ENCODE data around the gene CD99.

Gene CD99

DNA sequence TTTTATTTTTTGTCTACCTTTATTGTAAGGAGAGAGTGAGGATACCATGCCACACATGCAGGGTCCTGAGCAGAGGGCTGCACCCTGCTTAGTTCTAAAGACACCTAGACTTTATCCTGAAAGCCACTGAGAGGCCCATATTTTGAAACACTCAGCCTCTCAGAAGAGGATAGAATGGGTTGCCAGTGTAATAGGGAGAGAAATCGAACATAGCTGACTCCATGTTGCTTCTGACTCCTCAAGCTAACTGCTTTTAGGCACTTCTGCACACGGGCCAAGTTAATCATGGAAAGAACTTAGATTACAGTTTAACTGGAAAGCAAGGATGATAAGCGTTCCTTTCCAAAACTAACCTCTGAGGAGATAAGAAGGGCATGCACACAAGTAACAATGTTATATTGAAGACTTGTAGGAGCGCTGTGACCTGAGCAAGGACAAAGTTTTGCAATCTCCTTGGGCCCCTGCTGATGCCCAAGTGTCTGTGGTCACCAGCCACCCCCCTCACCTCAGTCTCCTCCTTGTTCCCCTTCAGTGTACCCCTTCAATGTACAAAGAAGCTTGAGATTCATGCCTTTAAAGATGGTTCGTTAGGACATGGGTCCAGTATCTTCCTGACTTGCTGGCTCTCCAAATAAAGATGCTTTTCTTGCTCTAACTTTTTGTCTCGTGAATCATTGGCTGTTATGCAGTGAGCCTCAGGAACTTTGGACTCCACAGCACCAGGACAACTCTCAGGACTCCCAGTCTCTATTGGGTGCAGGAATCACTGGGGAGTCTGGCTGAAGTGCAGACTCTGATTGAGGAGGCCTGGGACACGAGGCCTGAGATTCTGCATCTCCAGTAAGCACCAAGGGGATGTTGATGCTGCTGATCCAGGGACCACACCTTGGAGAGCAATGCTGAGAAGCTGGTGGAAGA, 25.4 kb upstream of the CD99 start:
- Histone ChIP-seq H3K9me3 (ENCODE audit: insufficient read depth, low read depth, low read length) (no peaks in the 10 kb centered on the region), H3K9me2 (replicated peaks; ENCODE audit: low read depth, low read length) (no peaks in the 10 kb centered on the region), H3F3A (ENCODE audit: low read depth) (no peaks in the 10 kb centered on the region), H3K4me2 (ENCODE audit: low read depth, low read length, poor library complexity, severe bottlenecking) (no peak overlapping the region), H3K9ac (ENCODE audit: low read depth, low read length, poor library complexity, severe bottlenecking) (no peak overlapping the region), H3K79me2 (ENCODE audit: insufficient read depth, low read length) (no peaks in the 10 kb centered on the region), H3K4me1 (ENCODE audit: insufficient read depth, low read length, poor library complexity, severe bottlenecking) (no peaks in the 10 kb centered on the region), H2AFZ (ENCODE audit: low read length) (no peak overlapping the region), H3K36me3 (ENCODE audit: insufficient read depth, low read length) (no peaks in the 10 kb centered on the region), H3K4me3 (ENCODE audit: low read length, poor library complexity, severe bottlenecking) (no peak overlapping the region), H4K20me1 (ENCODE audit: insufficient read depth, low read length, poor library complexity, severe bottlenecking) (no peaks in the 10 kb centered on the region), H3K27me3 (ENCODE audit: insufficient read depth, low read length, poor library complexity, severe bottlenecking) (no peaks in the 10 kb centered on the region)
- TF ChIP-seq, protein P1, sequence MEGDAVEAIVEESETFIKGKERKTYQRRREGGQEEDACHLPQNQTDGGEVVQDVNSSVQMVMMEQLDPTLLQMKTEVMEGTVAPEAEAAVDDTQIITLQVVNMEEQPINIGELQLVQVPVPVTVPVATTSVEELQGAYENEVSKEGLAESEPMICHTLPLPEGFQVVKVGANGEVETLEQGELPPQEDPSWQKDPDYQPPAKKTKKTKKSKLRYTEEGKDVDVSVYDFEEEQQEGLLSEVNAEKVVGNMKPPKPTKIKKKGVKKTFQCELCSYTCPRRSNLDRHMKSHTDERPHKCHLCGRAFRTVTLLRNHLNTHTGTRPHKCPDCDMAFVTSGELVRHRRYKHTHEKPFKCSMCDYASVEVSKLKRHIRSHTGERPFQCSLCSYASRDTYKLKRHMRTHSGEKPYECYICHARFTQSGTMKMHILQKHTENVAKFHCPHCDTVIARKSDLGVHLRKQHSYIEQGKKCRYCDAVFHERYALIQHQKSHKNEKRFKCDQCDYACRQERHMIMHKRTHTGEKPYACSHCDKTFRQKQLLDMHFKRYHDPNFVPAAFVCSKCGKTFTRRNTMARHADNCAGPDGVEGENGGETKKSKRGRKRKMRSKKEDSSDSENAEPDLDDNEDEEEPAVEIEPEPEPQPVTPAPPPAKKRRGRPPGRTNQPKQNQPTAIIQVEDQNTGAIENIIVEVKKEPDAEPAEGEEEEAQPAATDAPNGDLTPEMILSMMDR (conservative IDR thresholded peaks at IDR 0.05; ENCODE audit: low read length) = no peak
- TF ChIP-seq EZH2phosphoT487 (IDR thresholded peaks at IDR 0.05; ENCODE audit: borderline replicate concordance) = no peak

DNA sequence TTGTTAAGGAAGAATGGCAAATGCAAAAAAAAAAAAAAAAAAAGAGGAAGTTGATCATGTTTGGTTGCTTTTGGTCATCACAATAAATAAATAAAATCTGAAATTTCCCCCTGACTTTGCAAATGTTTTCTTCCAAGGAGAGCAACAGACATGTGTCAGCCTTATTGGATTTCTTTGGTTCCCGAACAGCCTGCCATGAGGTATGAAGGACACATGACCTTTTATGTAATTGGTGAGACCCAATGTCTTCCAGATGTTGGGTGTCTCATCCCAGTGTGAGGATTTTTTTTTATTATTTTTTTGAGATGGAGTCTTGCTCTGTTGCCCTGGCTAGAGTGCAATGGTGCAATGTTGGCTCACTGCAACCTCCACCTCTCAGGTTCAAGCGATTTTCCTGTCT, 24.6 kb upstream of the CD99 start:
- H3K36me3 ChIP-seq (ENCODE audit: insufficient read depth, low read length) = no peaks in the 10 kb centered on the region
- no peaks in the 10 kb centered on the region for H3K79me2 ChIP-seq (ENCODE audit: insufficient read depth, low read length)
- H3K9ac ChIP-seq (ENCODE audit: low read depth, low read length, poor library complexity, severe bottlenecking) = no peak overlapping the region
- no peaks in the 10 kb centered on the region for H3K9me2 ChIP-seq (replicated peaks; ENCODE audit: low read depth, low read length)
- H2AFZ ChIP-seq (ENCODE audit: low read length) = no peak overlapping the region
- no peaks in the 10 kb centered on the region for H3K27me3 ChIP-seq (ENCODE audit: insufficient read depth, low read length, poor library complexity, severe bottlenecking)
- no peaks in the 10 kb centered on the region for H3K4me1 ChIP-seq (ENCODE audit: insufficient read depth, low read length, poor library complexity, severe bottlenecking)
- no peaks in the 10 kb centered on the region for H4K20me1 ChIP-seq (ENCODE audit: insufficient read depth, low read length, poor library complexity, severe bottlenecking)
- no peaks in the 10 kb centered on the region for H3F3A ChIP-seq (ENCODE audit: low read depth)
- H3K9me3 ChIP-seq (ENCODE audit: insufficient read depth, low read depth, low read length) = no peaks in the 10 kb centered on the region
- H3K4me3 ChIP-seq (ENCODE audit: low read length, poor library complexity, severe bottlenecking) = no peak overlapping the region
- TF ChIP-seq, protein P1 (conservative IDR thresholded peaks at IDR 0.05; ENCODE audit: low read length) = no peak
- TF ChIP-seq EZH2phosphoT487 (IDR thresholded peaks at IDR 0.05; ENCODE audit: borderline replicate concordance) = no peak
- H3K4me2 ChIP-seq (ENCODE audit: low read depth, low read length, poor library complexity, severe bottlenecking) = no peak overlapping the region

DNA sequence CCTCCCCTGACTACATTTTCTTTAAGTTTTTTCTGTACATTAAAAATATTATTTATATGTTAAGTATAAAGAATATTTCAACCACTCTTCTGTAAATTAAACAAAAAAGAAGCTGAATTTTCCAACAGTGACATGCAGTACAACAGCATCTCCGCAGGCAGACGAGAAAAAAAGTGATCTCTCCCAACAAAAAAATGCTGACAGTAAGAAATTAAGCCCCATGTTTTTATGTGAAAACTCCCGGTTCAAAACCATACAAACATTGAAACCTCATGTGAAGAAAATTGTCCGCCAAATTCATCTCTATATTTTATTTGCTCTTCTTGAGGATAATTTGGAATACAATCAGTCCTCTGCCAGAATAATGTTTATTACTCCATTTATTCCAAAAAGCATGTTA, 20.1 kb upstream of the CD99 start:
- TF ChIP-seq, protein P1 (conservative IDR thresholded peaks at IDR 0.05; ENCODE audit: low read length) = no peak
- TF ChIP-seq EZH2phosphoT487 (IDR thresholded peaks at IDR 0.05; ENCODE audit: borderline replicate concordance) = no peak
- no peaks in the 10 kb centered on the region for H3K4me1 ChIP-seq (ENCODE audit: insufficient read depth, low read length, poor library complexity, severe bottlenecking)
- no peaks in the 10 kb centered on the region for H3K79me2 ChIP-seq (ENCODE audit: insufficient read depth, low read length)
- no peak overlapping the region for H3K4me3 ChIP-seq (ENCODE audit: low read length, poor library complexity, severe bottlenecking)
- H3K9me2 ChIP-seq (replicated peaks; ENCODE audit: low read depth, low read length) = no peaks in the 10 kb centered on the region
- no peaks in the 10 kb centered on the region for H3K27me3 ChIP-seq (ENCODE audit: insufficient read depth, low read length, poor library complexity, severe bottlenecking)
- H3F3A ChIP-seq (ENCODE audit: low read depth) = no peaks in the 10 kb centered on the region
- no peak overlapping the region for H2AFZ ChIP-seq (ENCODE audit: low read length)
- H3K9me3 ChIP-seq (ENCODE audit: insufficient read depth, low read depth, low read length) = no peaks in the 10 kb centered on the region
- no peak overlapping the region for H3K9ac ChIP-seq (ENCODE audit: low read depth, low read length, poor library complexity, severe bottlenecking)
- no peaks in the 10 kb centered on the region for H4K20me1 ChIP-seq (ENCODE audit: insufficient read depth, low read length, poor library complexity, severe bottlenecking)
- no peaks in the 10 kb centered on the region for H3K36me3 ChIP-seq (ENCODE audit: insufficient read depth, low read length)
- no peak overlapping the region for H3K4me2 ChIP-seq (ENCODE audit: low read depth, low read length, poor library complexity, severe bottlenecking)
